HG03432 (cell line): ENCODE measurements around the gene HEATR5B.

Source experiments
- ATAC-seq: cut with Tn5 transposase; IDR thresholded peaks from one replicate; pipeline ENCODE4 v1.9.1; 2021; ENCODE audit warnings: mild to moderate bottlenecking, moderate library complexity; ENCODE audit not compliant: unreplicated experiment

HEATR5B gene

DNA sequence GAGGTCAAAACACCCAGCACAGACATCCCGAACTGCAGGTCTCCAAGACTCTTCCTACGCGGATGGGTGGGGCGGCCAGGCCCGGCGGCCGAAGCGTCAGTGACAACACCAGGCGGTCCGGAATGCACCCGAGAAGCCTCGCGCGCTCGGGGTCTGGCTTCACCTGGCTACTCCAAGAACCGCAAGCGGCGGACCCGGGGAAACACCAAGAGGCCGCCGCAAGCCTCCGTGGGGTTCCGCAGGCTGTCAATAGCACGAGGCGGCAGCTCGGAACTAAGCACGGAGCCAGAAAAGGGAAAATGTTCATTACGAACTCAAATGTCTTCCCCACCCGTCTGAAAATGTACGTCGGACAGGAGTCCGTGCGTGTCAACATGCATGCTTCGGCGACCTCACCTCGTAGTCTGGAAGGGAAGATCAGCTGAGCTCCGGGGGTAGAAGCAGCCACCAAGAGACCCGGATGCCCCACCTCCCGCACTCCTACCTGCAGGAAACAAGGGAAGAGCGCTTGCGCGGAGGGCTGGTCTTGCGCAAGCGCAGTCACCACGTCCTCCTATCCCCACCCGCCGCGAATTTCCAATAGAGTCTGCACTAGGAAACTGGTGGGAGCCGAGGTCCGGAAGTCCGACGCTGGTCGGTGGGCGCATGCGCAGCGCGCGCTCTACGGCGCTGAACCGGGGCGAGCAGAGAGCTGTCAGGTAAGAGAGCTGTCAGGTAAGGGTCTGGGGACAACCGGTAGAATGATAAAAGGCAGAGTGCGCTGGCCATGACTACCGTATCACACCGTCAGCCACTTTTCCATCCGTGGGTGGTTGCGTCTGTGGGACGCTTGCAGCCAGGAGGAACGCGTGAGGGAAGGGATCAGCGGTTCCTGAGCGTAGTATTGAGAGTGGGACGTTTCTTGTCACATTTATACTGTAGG lies at the start of gene HEATR5B, which contains the start of gene GPATCH11:
TSS of gene HEATR5B (minus strand) at position 500 of the 922 bp plus-strand sequence. CDS start 958 bp downstream, outside the sequence.
TSS of gene GPATCH11 (plus strand) at position 646 of the 922 bp plus-strand sequence. CDS start 3,864 bp downstream, outside the sequence.
- peak; percentile 89 for ATAC-seq

DNA sequence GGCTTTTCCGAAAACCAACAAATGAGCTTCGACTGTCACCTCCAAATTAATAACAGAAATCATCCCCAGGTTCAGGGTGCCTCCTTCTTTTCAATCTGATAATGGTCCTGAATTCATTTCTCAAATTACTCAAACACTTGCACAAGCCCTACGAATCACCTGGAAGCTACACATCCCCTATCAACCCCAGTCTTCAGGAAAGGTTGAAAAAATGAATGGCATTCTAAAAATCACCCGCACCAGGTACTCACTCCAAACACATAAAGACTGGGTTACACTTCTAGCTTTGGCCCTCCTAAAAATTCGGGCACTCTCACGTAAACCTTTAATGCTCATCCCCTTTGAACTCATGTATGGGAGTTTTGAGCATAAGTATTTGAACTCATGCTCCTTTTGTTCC lies 48.7 kb upstream of the HEATR5B start:
- ATAC-seq: no peak

DNA sequence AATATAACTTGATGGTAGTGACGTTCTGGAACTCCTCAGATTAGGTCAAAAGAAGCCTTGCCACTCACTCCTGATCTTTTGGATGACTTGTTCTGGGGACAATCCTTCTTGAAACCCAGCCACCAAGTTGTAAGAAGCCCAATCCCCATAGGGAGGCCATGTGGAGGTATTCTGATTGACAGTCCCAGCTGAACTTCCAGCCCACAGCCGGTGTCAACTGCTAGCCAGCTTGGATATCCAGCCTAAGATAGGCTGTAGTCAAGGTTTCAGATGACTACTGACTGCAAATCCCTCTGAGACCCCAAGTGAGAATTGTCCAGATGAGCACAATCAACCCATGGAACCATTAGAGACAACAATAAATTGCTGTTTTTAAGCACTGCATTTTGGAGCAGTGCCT lies 41.2 kb upstream of the HEATR5B start:
- no peak for ATAC-seq

DNA sequence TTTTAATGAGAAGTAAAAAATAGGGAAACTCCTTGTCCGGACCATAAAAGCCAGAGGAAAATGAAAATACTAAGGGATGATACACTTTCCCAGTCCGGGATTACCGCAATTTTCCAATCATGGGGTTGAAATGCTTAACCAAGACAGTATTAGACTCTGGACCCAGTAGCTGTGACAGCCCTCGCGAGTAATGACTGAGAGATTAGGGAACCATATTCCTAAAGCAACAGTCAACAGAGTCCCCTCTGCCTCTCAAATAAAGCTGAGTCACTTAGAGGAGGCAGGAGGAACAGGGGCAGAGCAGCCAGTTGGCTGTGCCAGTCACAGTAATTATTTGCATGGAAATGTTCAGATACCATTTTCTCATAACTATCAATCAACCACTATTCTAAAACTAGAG lies 35.0 kb upstream of the HEATR5B start:
- ATAC-seq: no peak

DNA sequence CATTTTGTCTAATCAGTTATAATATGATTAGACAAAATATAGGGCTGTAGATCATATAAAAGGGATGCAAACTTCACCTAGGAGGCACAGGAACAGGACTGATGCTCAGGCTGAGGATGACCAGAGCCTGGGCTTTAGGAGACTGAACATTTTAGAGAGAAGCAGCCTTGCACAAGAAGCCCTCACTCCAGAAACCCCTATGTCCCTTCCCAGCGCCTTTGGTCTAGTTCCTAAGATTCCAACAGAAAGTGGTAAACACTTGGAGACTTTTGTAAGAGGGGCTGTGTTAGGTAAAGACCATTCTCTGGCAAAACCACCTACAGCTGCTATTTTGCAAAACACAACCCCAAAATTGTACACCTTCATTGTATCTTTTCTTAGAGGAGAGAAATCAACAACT lies 33.4 kb upstream of the HEATR5B start:
- ATAC-seq: no peak

DNA sequence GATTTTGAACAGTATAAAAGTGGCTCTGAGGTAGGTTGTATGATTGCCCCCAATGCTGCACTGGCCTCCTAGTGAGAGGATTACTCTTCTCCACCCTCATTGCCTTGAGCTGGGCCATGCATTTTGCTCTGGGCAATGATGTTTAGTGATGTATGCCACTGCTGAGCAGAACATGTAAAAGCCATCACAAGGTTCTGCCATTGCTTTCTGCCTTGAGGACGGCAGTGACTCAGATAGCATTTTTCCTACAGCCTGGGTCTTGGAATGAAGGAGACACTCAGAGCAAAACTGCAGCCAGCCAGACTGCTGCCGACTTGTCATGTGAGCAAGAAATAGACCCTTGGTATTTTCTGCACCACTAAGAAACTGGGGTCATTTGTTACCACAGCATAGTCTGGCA lies 27.8 kb upstream of the HEATR5B start:
- no peak for ATAC-seq

DNA sequence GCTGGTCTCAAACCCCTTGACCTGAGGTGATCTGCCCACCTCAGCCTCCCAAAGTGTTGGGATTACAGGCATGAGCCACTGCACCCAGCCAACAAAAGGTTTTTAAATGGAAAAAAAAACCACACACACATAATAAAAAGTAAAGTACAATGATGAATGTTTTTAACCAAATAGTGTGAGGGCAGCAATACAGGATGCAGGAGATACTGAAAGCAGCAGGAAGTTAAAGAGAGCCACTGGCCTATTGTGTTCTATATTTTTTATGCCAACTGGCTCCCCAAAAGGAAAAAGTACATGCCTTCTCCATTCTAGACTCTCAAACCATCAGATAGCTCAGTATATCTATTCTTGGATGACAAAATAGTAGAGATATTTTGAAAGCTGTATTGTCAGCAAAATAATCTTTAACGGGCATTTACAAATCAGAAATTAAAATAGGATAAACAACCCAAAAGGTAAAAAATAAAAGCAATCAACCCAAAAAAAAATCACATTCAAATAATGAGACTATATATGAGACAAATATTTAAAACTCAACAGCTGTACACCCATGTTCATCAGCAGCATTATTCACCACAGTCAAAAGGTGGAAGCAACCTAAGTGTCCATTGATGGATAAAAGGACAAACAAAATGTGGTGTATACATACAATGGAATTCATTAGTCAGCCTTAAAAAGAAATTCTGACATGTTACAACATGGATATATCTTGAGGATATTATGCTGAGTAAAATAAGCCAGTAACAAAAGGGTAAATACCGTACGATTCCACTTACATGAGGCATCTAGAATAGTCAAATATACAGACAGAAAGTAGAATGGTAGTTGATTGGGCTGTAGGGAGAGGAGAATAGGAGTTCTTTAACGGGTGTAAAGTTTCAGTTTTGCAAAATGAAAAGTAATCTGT lies 26.4 kb upstream of the HEATR5B start:
- ATAC-seq: no peak

DNA sequence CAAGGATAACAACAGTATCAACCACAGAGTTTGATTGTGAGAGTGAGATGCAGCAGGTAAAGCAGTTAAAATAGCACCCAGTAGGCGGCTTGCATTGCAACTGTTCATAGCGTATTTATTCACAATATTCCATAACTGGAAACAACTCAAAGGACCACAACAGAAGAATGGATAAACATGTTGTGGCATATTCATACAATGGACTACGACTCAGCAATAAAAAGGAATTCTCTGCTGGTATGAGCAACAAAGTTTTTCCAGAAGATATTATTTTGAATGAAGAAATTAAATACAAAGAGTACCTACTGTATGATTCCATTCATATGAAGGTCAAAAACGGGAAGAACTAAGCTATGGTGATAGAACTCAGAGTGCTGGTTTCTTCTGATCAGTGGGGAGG lies 25.4 kb upstream of the HEATR5B start:
- no peak for ATAC-seq

DNA sequence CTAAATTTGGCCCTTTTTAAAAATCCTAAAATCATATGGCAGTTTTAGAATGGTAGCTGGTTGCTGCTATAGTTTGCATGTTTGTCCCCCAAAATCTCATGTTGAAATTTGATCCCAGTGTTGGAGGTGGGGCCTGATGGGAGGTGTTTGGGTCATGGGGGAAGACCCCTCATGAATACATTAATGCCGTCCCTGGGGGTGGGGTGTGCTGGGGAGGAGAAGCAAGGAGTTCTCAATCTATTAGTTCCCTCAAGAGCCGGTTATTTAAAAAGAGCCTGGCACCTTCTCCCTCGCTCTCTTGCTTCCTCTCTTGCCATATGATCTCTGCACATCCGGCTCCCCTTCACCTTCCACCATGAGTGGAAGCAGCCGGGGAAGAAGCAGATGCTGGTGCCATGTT lies 21.0 kb upstream of the HEATR5B start:
- no peak for ATAC-seq

DNA sequence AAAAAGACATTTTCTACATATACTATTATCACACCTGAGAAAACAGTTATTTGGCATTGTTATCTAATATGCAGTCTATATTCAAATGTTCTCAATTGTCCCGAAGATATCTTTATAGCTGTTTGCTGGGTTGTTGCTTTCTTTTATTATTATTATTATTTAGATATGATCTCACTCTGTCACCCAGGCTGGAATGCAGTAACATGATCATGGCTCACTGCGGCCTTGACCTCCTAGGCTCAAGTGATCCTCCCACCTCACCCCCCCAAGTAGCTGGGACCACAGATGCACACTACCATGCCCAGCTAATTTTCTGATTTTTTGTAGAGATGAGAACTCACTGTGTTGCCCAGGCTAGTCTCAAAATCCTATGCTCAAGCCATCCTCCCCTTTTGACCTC lies 20.0 kb upstream of the HEATR5B start:
- ATAC-seq: no peak

DNA sequence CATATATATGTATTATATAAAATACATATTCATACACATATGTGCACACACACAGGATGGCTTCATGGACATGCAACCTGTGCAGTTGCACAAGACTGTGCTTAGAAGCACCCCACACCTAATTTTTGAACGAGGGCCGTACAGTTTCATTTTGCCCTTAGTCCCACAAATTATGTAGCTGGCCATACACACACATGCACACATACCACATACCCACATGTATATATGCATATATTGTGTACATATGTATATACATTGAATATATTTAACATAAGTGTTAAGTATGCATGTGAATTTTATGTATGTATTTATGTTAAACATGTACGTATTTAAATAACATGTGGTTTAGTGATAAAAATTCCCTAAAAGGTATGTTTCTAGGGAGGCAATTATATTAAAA lies 18.4 kb upstream of the HEATR5B start:
- ATAC-seq: no peak

DNA sequence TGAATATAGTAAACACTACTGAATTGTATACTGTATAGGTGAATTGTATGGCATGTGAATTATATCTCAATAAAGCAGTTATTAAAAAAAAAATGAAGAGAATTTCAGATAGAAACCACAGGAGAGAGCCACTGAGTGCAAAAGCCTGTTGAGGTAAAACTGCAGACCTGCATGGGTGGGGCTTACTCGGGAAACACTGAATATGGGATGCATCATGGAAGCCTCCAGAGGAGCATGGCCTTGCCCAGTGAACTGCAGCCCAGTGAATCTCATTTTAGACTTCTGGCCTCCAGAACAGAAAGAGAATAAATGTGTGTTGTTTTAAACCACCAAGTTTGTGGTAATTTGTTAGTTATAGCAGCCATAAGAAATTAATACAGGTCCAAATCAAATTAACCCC lies 15.9 kb upstream of the HEATR5B start:
- ATAC-seq: no peak

DNA sequence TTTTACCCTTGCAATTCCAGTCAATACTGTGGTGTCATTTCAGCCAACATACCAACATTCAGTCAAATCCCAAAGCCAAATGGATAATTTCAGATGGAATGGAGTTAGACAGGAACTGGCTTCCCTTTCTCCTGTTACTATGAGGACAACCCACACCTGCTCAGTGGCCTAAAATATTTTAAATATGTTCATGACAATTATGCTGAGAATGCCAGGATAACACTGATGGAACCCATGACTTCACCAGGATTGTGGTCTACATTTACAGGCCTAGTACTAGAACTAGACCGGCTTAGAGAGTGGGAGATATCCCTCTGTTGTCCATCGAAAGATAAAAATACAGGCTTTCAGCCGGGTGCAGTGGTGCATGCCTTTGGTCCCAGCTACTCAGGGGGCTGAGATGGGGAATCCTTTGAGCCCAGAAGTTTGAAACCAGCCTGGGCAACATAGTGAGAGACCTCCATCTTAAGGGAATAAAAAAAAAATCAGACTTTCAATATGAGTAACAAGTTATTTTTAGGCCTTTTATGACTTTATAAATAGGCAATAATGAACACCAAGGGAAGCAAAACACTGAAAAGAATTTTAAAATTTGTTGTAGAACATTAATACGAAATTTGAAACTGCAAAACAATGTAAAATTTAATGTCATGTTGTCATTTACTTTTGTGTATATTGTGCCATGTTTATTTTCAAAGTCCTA lies 14.4 kb upstream of the HEATR5B start:
- ATAC-seq: no peak

DNA sequence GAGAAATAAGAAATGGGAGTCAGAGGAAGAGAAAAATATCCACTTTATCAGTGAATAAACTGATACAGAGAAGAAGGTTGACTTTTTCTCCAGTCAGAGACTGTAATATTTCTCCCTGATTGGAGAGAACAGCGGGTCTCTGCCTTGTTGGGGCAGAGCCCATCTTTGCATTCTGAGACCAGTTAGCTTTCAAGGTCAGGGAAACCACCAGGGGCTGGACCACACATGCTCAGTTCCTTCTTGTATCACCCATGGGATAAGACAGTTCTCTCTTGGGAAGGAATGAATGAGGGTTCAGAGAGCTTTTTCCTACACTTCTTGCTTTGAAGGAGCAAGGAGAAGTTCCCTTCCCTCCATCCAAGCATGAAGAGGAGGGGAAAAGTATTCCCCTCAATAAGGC lies 12.4 kb upstream of the HEATR5B start:
- ATAC-seq: no peak

DNA sequence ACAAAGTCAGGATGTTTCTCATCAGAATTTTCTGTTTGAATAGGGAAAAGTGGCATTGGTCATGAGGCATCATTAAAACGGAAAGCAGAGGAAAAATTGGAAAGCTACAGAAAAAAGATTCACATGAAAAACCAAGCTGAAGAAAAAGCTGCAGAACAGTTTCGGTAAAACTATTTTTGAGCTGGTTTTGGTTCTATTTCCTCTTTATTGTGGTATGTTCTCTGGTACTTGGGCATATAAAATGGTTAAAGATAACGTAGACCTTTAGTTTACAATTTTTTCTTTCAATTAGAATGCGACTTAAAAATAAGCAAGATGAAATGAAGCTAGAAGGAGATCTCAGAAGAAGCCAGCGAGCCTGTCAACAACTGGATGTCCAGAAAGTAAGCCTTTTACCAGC lies 7.7 kb upstream of the HEATR5B start:
- peak; percentile 62 for ATAC-seq

DNA sequence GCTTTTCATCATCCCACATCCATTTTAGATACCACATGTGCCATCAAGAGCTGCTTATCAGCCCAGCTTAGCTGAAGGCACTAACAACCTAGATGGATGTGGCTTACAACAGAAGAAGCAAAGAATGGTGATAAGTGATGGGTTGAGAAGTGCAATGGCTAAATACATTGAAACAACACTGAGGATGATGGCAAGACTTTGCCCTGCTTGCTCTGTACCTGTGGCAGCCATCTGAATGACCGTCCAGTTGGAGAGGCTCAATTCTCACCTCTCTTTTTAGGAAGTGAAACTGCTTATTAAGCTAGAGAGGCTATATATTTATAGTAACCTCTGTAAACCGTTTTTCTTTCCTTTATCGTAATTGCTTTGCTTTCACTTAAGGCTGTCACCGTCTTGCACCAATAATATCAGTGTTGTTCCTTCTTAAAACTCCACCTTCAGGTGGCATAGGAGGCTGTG lies 5.9 kb upstream of the HEATR5B start:
- ATAC-seq: peak; percentile 82

DNA sequence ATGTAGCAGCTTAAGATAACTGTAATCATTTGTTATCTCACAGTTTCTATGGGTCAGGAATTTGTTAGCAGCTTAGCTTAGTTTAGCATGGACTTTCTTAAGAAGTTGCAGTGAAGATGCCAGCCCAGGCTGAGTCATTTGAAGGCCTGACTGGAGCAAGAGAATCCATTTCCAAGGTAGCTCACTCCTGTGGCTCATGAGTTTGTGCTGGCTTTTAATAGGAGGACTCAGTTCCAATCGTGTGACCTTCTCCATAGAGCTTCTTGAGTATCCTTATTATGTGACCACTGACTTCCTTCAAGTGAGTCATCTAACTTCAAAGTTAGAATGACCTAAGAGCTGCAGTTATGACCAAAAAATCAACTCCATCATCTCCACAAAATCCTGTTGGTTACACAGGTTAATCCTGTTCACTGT lies 1.6 kb upstream of the HEATR5B start:
- ATAC-seq: no peak

DNA sequence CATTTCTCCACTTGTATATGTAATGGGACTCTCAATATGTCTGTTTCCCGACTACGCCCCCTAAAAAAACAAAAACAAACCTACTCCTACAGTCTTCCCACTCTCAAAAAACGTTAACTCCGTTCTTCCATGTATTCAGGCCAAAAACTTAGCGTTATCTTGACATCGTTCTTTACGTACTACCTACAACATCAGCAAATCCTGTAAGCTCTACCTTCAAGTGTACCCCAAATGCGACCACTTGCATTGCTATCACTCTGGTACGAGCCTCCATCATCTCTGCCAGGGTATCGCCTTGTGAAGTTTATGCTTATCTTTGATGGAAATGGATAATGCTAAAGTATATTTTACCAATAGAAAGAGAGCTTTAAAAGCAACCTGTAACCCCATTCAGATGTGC lies 625 bp upstream of the HEATR5B start:
- no peak for ATAC-seq

DNA sequence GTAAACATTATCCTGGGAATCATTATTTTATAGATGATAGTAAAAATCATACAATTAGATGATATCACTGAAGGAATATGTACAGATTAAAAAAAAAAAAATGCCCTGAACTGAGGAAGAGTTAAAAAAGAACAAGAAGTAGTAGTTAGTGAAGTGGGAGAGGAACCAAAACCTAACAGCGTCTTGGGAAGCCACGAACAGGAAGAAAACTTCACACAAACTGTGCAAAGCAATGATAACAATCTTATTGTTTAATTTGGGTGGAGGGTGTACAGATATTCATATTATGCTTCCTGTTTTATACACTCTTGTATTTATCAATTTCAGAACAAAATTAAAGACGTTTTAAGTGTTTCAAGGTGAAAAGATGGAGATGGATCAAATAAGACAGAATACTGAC lies 3.5 kb downstream of the HEATR5B start:
- ATAC-seq: no peak

DNA sequence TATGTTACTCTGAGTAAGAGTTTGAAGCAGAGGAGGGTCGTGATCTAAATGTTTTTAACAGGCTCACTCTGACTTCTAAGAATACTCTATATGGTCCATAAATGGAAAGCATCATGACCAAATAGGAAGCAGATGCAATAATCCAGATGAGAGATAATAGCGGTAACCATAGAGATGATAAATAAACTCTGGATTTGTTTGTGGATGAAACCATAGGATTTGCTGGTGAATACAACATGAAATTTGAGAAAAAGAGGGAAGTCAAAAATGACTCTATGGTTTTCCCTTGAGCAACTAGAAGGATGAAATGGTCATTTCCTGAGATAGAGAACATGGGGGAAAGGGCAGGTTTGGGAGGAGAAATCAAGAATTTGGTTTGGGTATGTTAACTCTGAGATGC lies 3.9 kb downstream of the HEATR5B start:
- no peak for ATAC-seq

DNA sequence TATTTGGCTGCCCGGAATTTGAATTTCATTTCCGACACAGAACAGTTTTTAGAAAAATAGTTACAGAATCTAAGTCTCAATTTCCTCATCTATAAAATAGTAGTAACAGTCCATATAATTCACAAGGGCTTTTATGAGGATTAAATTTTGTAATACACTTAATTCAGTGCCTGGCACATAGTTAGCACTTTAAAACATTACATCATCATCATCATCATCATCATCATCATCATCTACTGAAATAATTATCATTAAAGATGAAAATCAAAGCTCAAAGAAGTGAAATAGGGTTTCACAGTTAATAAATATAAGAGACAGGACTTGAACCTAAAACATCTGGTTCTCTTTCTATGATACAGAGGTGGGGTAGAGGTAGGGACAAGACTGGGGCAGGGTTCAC lies 13.2 kb downstream of the HEATR5B start:
- no peak for ATAC-seq
